Stomach (tissue), 9 donors: ENCODE results near the gene ANKRD6. TPM values are rescaled to one million over a fixed set of nuclear protein-coding genes. Genes with fewer than 3 reads are reported as not detected.
A peak's percentile ranks its signal among the peaks of the same experiment; 100 is the strongest.

Experiments
- DNase-seq, 2 donors: peaks; one replicate each; pipeline versions ENCODE4 v3.0.0 to v3.0.0-alpha.2; 2013 to 2019
- H3K27ac ChIP-seq, 5 donors: fragments of 200-600 bp in 4 of 5; sonication (generic) in 4 of 5; one replicate each; pipeline ENCODE4 v1.5.1; 2013 to 2019; ENCODE audit warnings: mild to moderate bottlenecking in 1 of 5, moderate library complexity in 1 of 5
- H3K27me3 ChIP-seq, 3 donors: fragments of 200-600 bp; sonication (generic); one replicate each; pipeline ENCODE4 v1.5.1; 2017 to 2019; ENCODE audit warnings: mixed run types in 1 of 3
- H3K36me3 ChIP-seq, 4 donors: fragments of 200-600 bp; sonication (generic); 1 replicate in 3 of 4; 2 replicates in 1 of 4; pipeline ENCODE4 v1.5.1; 2016 to 2019
- H3K4me1 ChIP-seq, 4 donors: fragments of 200-600 bp; sonication (generic); one replicate each; pipeline ENCODE4 v1.5.1; 2016 to 2019
- H3K4me3 ChIP-seq, 4 donors: fragments of 200-600 bp; sonication (generic) in 3 of 4; one replicate each; pipeline ENCODE4 v1.5.1; 2016 to 2019; ENCODE audit warnings: mild to moderate bottlenecking in 1 of 4
- H3K9me3 ChIP-seq, 4 donors: fragments of 200-600 bp; sonication (generic); one replicate each; pipeline ENCODE4 v1.5.1; 2016 to 2019
- CTCF ChIP-seq, 7 experiments: fragments of 450-650 bp in 4 of 7; fragments of 200-600 bp in 3 of 7; sonication (generic) in 3 of 7; IDR thresholded peaks; one replicate each; pipeline ENCODE4 v1.5.1; 2016 to 2019; ENCODE audit warnings: antibody characterized with exemption in 7 of 7, control low read depth in 2 of 7, mild to moderate bottlenecking in 1 of 7
- EP300 ChIP-seq: sonication (generic); formaldehyde crosslinking; IDR thresholded peaks from one replicate; pipeline ENCODE4 v1.6.1; 2017; ENCODE audit warnings: antibody characterized with exemption
- POLR2A ChIP-seq, 4 donors: fragments of 450-650 bp; IDR thresholded peaks; one replicate each; pipeline ENCODE4 v1.6.1; 2016; ENCODE audit warnings: antibody characterized with exemption in 4 of 4, control low read depth in 2 of 4, mild to moderate bottlenecking in 1 of 4, moderate library complexity in 1 of 4
- POLR2AphosphoS5 ChIP-seq, 3 donors: sonication (generic); formaldehyde crosslinking; IDR thresholded peaks; one replicate each; pipeline ENCODE4 v1.6.1; 2016; ENCODE audit warnings: antibody characterized with exemption in 3 of 3
- WGBS, 5 donors: extraction: QIAGEN DNeasy Blood & Tissue Kit in 3 of 5; methylation state at CpG; one replicate each; pipeline versions ENCODE4 v1.1.5 to v1.1.7; 2013 to 2018; 5-methylcytosine and 5-hydroxymethylcytosine counted together
- intact Hi-C: fragments of 100-400 bp; cut with DNase I; formaldehyde crosslinking; loops from one replicate; pipeline ENCODE4 v1.15.1; 2023; ENCODE audit warnings: low total_unique reads
- polyA plus RNA-seq, 3 donors: library from polyadenylated mRNA; stranded (reverse); fragments of 200-250 nt; gene quantifications; one replicate each; pipeline ENCODE4 v1.2.3, GENCODE V29; 2013
- total RNA-seq, 5 donors: library from RNA; depleted of rRNA; stranded (reverse); fragments of >200 nt; gene quantifications; one replicate each; pipeline versions ENCODE4 v1.1.0 to v1.2.3, GENCODE V29; 2014 to 2016
- donor health status: healthy with polysubstance abuse.
- donor health status: Bipolar disorder and iron deficiency.
- donor health status: healthy.

ANKRD6 gene
- total and polyA plus RNA-seq, 8 donors = 2.1 to 145 (median 6.1) TPM

- H3K27ac ChIP-seq = no peak overlapping the region
These were observed 178.7 kb downstream of the ANKRD6 start for GRCh38 chr6:89611666-89612065.

GRCh38 chr6:89612121-89612520 lies 179.2 kb downstream of the ANKRD6 start:
- no peak overlapping the region for H3K27ac ChIP-seq
- no peak for TF ChIP-seq EP300
- no peak for TF ChIP-seq POLR2A (IDR thresholded peaks at IDR 0.05)
- no peak for TF ChIP-seq CTCF (IDR thresholded peaks at IDR 0.05)
- TF ChIP-seq POLR2AphosphoS5 (IDR thresholded peaks at IDR 0.05) = no peak
- 64 to 78% (median 69%) methylated on average over 12 of the region's 12 CpGs for WGBS, 5 donors
- peak in 1 of 2 donors; percentile 32 for DNase-seq
- no peaks in the 10 kb centered on the region for H3K4me1 ChIP-seq
- intact Hi-C loops = loop anchor here (5.0 kb wide), 1 partner anchor 180 kb away; the partner anchor contains the start of gene ANKRD6
- H3K4me3 ChIP-seq = no peak overlapping the region
- peaks cover 0 to 7% (median 0%) of the 10 kb centered on the region in 4 donors for H3K36me3 ChIP-seq
- no peaks in the 10 kb centered on the region for H3K27me3 ChIP-seq
- no peaks in the 10 kb centered on the region for H3K9me3 ChIP-seq

More at GRCh38 chr6:89611666-89612065, 178.7 kb downstream of the ANKRD6 start:
- H3K4me3 ChIP-seq = no peak overlapping the region
- TF ChIP-seq EP300 (no peak), POLR2A (IDR thresholded peaks at IDR 0.05) (no peak), POLR2AphosphoS5 (IDR thresholded peaks at IDR 0.05) (no peak), CTCF (IDR thresholded peaks at IDR 0.05) (no peak)
- H3K36me3 ChIP-seq = peaks cover 0 to 7% (median 0%) of the 10 kb centered on the region in 4 donors
- H3K9me3 ChIP-seq = no peaks in the 10 kb centered on the region
- intact Hi-C loops = loop anchor here (5.0 kb wide), 1 partner anchor 179 kb away; the partner anchor contains the start of gene ANKRD6
- DNase-seq = no peak
- H3K27me3 ChIP-seq = no peaks in the 10 kb centered on the region
- no peaks in the 10 kb centered on the region for H3K4me1 ChIP-seq

GRCh38 chr6:89613790-89614189 lies 180.8 kb downstream of the ANKRD6 start:
- no peak overlapping the region for H3K4me3 ChIP-seq
- no peaks in the 10 kb centered on the region for H3K9me3 ChIP-seq
- TF ChIP-seq EP300 = no peak
- intact Hi-C loops = loop anchor here (5.0 kb wide), 1 partner anchor 181 kb away; the partner anchor contains the start of gene ANKRD6
- no peaks in the 10 kb centered on the region for H3K4me1 ChIP-seq
- peak in 1 of 2 donors; percentile 41 for DNase-seq
- peaks cover 0 to 14% (median 0%) of the 10 kb centered on the region in 4 donors for H3K36me3 ChIP-seq
- no peak overlapping the region for H3K27ac ChIP-seq
- 57 to 73% (median 59%) methylated on average over 5 of the region's 5 CpGs for WGBS, 5 donors
- no peaks in the 10 kb centered on the region for H3K27me3 ChIP-seq

- DNase-seq = no peak
- Histone ChIP-seq H3K4me3 (no peak overlapping the region), H3K27me3 (no peaks in the 10 kb centered on the region), H3K4me1 (no peaks in the 10 kb centered on the region), H3K36me3 (peaks cover 0 to 25% (median 0%) of the 10 kb centered on the region in 4 donors), H3K9me3 (no peaks in the 10 kb centered on the region), H3K27ac (no peak overlapping the region)
- no peak for TF ChIP-seq POLR2A (IDR thresholded peaks at IDR 0.05)
- TF ChIP-seq EP300 = no peak
- no peak for TF ChIP-seq POLR2AphosphoS5 (IDR thresholded peaks at IDR 0.05)
- no peak for TF ChIP-seq CTCF (IDR thresholded peaks at IDR 0.05)
- intact Hi-C loops = no loop called here
- WGBS, 5 donors = 82 to 95% (median 87%) methylated on average over 5 of the region's 5 CpGs
These were observed 182.9 kb downstream of the ANKRD6 start for GRCh38 chr6:89615882-89616281.

DNA sequence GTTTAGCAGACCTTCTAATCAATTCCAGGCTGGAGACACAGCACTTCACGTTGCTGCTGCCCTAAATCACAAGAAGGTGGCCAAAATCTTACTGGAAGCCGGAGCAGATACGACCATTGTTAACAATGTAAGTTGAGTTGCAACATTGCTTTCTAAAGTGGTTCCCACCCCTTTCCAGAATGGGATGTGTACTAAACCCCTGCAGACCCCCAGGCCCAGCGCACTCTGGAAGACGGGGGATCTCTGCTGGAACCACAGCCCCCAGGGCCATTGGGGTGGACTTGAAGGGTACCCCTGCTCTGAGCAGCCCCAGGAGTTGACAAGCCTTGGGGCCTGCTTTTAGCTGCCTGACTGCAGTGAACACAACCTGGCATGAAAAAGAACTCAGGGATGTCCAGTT lies 183.6 kb downstream of the ANKRD6 start:
- intact Hi-C loops = no loop called here

More for the DNA sequence above, 183.6 kb downstream of the ANKRD6 start:
- Histone ChIP-seq H3K9me3 (no peaks in the 10 kb centered on the region), H3K27ac (no peak overlapping the region), H3K27me3 (no peaks in the 10 kb centered on the region), H3K36me3 (peaks cover 0 to 32% (median 0%) of the 10 kb centered on the region in 4 donors), H3K4me1 (no peaks in the 10 kb centered on the region), H3K4me3 (no peak overlapping the region)
- WGBS, 5 donors = 83 to 92% (median 90%) methylated on average over 4 to 5 of the region's 5 CpGs
- TF ChIP-seq EP300 (no peak), CTCF (IDR thresholded peaks at IDR 0.05) (no peak), POLR2A (IDR thresholded peaks at IDR 0.05) (no peak), POLR2AphosphoS5 (IDR thresholded peaks at IDR 0.05) (no peak)
- no peak for DNase-seq
